ENCODE results near the gene NFX1.

GRCh38 chr9:33256236-33256635, 34.1 kb upstream of the NFX1 start:
- TF ChIP-seq FOS (IDR thresholded peaks at IDR 0.05; ENCODE audit: extremely low read depth, insufficient read length) (no peak), ZNF263 (CRISPR knock-in tag; IDR thresholded peaks at IDR 0.05; ENCODE audit: borderline replicate concordance) (no peak), EZH2 (IDR thresholded peaks at IDR 0.05; ENCODE audit: borderline replicate concordance, low read depth, low read length) (no peak), ELF4 (CRISPR knock-in tag; IDR thresholded peaks at IDR 0.05) (no peak), ZNF830 (CRISPR knock-in tag; IDR thresholded peaks at IDR 0.05) (no peak), CTCF (IDR thresholded peaks at IDR 0.05 in 2 of 3, conservative IDR thresholded peaks at IDR 0.05 in 1 of 3; ENCODE audit: insufficient read depth in 2 of 3, low read depth in 1 of 3, low read length in 3 of 3) (no peak), CEBPB (tag; IDR thresholded peaks at IDR 0.05) (no peak), TCF3 (CRISPR knock-in tag; IDR thresholded peaks at IDR 0.05) (no peak), ETS1 (conservative IDR thresholded peaks at IDR 0.05; ENCODE audit: control insufficient read depth, low read depth, low read length) (no peak)

Data from K562 (cell line).